HUDEP-2 (cell line): ENCODE measurements around the gene FBXL16.
A peak's percentile ranks its signal among the peaks of the same experiment; 100 is the strongest.

ENCODE experiments used
- DNase-seq, 76 experiments: peaks; one replicate each; lab custom pipeline; 2025; ENCODE audit not compliant: unreplicated experiment in 76 of 76; lab: John Stamatoyannopoulos, UW

Gene FBXL16

GRCh38 chr16:735982-736453 lies 30.4 kb upstream of the FBXL16 start:
- DNase-seq = no peak

- no peak for DNase-seq
These were observed 29.6 kb upstream of the FBXL16 start for GRCh38 chr16:734981-735881.

- no peak for DNase-seq
These were observed 28.8 kb upstream of the FBXL16 start for GRCh38 chr16:734208-734980.

GRCh38 chr16:733382-734207 lies 28.0 kb upstream of the FBXL16 start:
- peak in 2 of 76 experiments; percentile 5 to 18 for DNase-seq

DNA sequence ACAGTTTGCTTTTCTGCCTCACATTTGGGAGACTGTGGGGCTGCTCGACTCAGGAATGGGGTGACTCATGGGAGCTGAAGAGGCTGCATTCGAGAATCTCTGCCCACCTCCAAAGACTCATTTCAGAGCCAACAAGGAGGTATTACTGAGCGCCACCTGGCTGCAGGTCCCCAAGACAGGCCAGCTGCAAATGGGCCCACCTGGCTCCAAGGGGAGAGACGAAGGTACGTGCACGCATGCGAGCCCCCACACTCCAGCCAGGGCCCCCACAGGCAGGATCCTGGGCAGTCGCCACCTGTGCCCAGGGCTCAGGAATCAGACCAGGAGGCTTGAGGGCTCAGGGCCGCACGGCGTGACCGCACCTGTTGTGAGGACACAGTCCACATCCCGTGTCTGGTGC lies 27.3 kb upstream of the FBXL16 start:
- DNase-seq = no peak

DNA sequence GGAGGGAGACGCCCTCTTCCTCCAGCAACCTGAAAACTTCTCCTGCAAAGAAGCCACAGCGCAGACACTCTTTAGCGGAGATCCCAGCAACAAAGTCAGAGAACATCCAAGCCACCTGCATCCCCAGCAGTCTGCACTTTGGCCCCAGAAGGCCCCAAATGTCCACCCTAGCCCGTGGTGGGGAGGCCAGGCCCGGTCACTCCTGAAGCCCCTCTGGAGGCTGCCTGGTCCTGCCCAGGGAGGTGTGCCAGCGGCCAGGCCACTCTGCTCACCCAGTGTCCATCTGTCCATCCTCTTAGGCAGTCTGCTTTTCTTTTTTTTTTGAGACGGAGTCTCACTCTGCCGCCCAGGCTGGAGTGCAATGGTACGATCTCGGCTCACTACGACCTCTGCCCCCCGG lies 26.7 kb upstream of the FBXL16 start:
- no peak for DNase-seq

- no peak for DNase-seq
These were observed 25.3 kb upstream of the FBXL16 start for GRCh38 chr16:730666-731509.

GRCh38 chr16:729768-730665 lies 24.4 kb upstream of the FBXL16 start:
- no peak for DNase-seq

- DNase-seq = no peak
These were observed 23.5 kb upstream of the FBXL16 start for GRCh38 chr16:728890-729744.

- DNase-seq = peak in 71 of 76 experiments; percentile 14 to 91 (median 77)
These were observed 22.7 kb upstream of the FBXL16 start for GRCh38 chr16:728131-728889.

DNA sequence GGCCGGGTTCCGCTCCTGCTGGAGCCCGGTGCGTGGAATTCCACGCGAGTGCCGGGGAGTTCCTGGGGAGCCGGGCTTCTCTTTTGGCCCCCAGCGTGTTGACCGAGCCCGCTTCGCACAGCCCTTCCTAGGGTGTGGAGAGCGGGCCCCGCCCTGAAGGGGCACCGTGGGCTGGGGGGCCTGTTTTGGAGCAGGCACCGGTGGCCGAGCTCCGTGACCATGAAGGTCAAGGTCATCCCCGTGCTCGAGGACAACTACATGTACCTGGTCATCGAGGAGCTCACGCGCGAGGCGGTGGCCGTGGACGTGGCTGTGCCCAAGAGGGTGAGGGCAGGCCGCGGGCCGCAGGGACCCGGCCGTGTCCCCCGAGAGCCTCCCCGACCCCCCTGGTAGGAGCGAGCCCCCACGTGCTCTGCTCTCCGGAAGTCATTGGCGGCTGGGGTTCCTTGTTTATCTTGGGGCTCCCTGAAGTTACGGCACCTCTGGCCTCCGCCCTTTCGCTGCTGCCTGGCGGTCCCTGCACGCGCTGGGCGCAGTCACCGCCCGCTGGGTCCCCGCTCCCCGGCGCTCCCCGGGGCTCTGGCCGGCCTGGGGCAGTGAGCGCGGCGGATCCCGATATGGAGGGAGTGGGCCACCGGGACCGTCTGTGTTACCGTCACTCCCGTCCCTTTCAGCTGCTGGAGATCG lies 21.8 kb upstream of the FBXL16 start:
- peak in 26 of 76 experiments; percentile 7 to 63 (median 32) for DNase-seq

GRCh38 chr16:726438-727290 lies 21.1 kb upstream of the FBXL16 start, which contains the start of the genes CCDC78 and HAGHL:
CCDC78 (minus strand) TSS chr16:726443; CDS start chr16:726367, 76 bp downstream.
HAGHL (plus strand) TSS chr16:727106; CDS start chr16:727510, 404 bp downstream.
- DNase-seq = peak in 62 of 76 experiments; percentile 15 to 83 (median 61)

- DNase-seq = no peak
These were observed 20.5 kb upstream of the FBXL16 start for GRCh38 chr16:726188-726437.

DNA sequence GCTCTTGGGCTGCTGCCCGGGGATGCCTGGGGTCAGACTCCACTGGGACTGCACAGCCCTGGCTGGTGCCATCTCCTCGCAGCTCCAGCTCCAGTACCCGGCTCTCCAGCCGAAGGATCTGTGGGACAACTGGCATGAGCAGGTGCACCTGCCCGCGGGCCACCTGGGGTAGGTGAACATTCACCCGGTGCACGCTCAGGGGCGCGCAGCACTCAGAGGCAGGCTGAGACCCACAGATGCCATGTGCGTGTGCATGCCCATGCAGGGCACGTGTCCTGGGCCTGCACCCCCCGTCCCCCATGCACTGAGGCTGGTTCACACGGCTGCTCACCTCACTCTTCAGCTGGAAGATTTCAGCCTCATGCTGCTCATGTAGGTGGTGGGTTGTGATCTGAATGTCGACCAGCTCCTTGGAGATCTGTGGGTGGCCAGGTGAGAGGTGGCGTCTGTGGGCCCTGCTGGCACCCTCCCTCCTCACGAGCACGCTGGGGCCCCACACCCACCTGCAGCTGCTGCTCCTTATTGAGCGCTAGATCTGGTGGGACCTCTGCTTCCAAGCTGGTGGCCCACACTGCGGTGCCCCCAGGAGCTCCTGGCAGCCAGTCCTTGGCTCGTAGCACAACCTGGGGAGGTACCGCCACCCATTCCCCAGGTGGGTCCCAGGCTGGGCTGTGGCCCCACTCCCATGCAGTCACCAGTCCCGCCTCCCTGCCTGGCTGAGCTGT lies 20.0 kb upstream of the FBXL16 start:
- no peak for DNase-seq

DNA sequence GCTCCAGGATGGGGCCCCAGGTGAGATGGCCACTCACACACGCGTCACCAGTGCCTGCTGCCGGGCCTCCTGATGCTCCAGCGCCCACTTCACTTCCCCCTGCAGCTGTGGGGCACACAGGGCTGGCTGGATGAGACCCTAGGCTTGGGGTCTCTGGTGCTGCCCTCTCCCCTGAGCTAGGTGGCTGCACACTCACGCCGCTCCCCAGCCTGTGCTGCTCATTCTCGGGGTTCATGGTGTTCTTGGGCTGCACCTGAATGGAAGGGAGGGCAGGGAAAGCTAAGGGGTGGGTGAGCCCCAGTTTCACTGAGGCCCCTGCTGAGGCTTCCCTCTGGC lies 19.4 kb upstream of the FBXL16 start:
- DNase-seq = no peak
